K562 (cell line): ENCODE data around the gene PSMD11. TPM values are rescaled to one million over a fixed set of nuclear protein-coding genes. Genes with fewer than 3 reads are reported as not detected.

Source experiments
- BRF1 ChIP-seq: IDR thresholded peaks from 3 replicates; pipeline ENCODE4 v1.6.1; 2011; ENCODE audit warnings: borderline replicate concordance, mild to moderate bottlenecking; ENCODE audit not compliant: insufficient read length; ENCODE audit errors: extremely low read depth
- CREB5 ChIP-seq: fragments of 250-450 bp; sonication (Bioruptor Pico); IDR thresholded peaks from 2 replicates; pipeline ENCODE4 v1.5.0; 2020; ENCODE audit warnings: mild to moderate bottlenecking
- GABPA ChIP-seq: fragments of 200-800 bp; sonication (Bioruptor generic); conservative IDR thresholded peaks from 2 replicates; pipeline ENCODE4 v1.6.1; 2016; ENCODE audit warnings: low read depth, missing genetic modification characterization, missing compliant biosample characterization
- MTA1 ChIP-seq: fragments of 450-650 bp; IDR thresholded peaks from 2 replicates; pipeline ENCODE4 v1.6.1; 2017; ENCODE audit warnings: borderline replicate concordance
- PKNOX1 ChIP-seq: fragments of 450-650 bp; IDR thresholded peaks from 2 replicates; pipeline ENCODE4 v1.6.1; 2016
- POLR2B ChIP-seq: fragments of 450-650 bp; IDR thresholded peaks from 2 replicates; pipeline ENCODE4 v1.6.1; 2018; ENCODE audit warnings: low read depth; ENCODE audit not compliant: partially characterized antibody
- RAD21 ChIP-seq, 2 experiments: fragments of 250-450 bp in 1 of 2; fragments of 450-650 bp in 1 of 2; sonication (Bioruptor Pico) in 1 of 2; formaldehyde crosslinking in 1 of 2; IDR thresholded peaks in 1 of 2; conservative IDR thresholded peaks in 1 of 2; 2 replicates each; pipeline versions ENCODE4 v1.4.0 to v1.8.0; 2020 to 2022; ENCODE audit warnings: mild to moderate bottlenecking in 2 of 2, moderate library complexity in 1 of 2
- REST ChIP-seq, 2 experiments: fragments of 450-650 bp; formaldehyde crosslinking in 1 of 2; IDR thresholded peaks; 2 replicates each; pipeline versions ENCODE4 v1.4.0 to v1.6.1; 2014 to 2020; ENCODE audit warnings: mild to moderate bottlenecking in 2 of 2, borderline replicate concordance in 1 of 2, low read depth in 1 of 2
- SMAD1 ChIP-seq: fragments of 150-350 bp; IDR thresholded peaks from 2 replicates; pipeline ENCODE4 v1.6.1; 2014; ENCODE audit warnings: low read length, low read depth; ENCODE audit not compliant: partially characterized antibody
- SNRNP70 ChIP-seq: fragments of 200-400 bp; formaldehyde crosslinking; optimal IDR thresholded peaks from 2 replicates; pipeline ENCODE3; 2017; ENCODE audit warnings: low read depth, low read length
- SP2 ChIP-seq: IDR thresholded peaks from 2 replicates; pipeline ENCODE4 v1.6.1; 2011; ENCODE audit warnings: mild to moderate bottlenecking, low read depth, low read length, moderate library complexity; ENCODE audit not compliant: poor library complexity, severe bottlenecking; ENCODE audit errors: extremely low read depth
- STAG1 ChIP-seq: sonication (generic); formaldehyde crosslinking; IDR thresholded peaks from 2 replicates; pipeline ENCODE4 v1.5.0; 2020; ENCODE audit warnings: missing genetic modification reagents, borderline replicate concordance
- ZFX ChIP-seq: sonication (generic); formaldehyde crosslinking; IDR thresholded peaks from 2 replicates; pipeline ENCODE4 v1.8.0; 2022; ENCODE audit warnings: mild to moderate bottlenecking, missing genetic modification reagents, moderate library complexity
- ZNF3 ChIP-seq: fragments of 250-450 bp; sonication (Bioruptor Pico); IDR thresholded peaks from 2 replicates; pipeline ENCODE4 v1.5.0; 2021; ENCODE audit warnings: mild to moderate bottlenecking, moderate library complexity
- ZNF354B ChIP-seq: fragments of 250-450 bp; sonication (Bioruptor Pico); IDR thresholded peaks from 2 replicates; pipeline ENCODE4 v1.4.0; 2020
- ZNF408 ChIP-seq: fragments of 250-450 bp; sonication (Bioruptor Pico); IDR thresholded peaks from 2 replicates; pipeline ENCODE4 v1.4.0; 2020; ENCODE audit warnings: low read depth, mild to moderate bottlenecking, moderate library complexity
- ZNF57 ChIP-seq: fragments of 450-650 bp; formaldehyde crosslinking; IDR thresholded peaks from 2 replicates; pipeline ENCODE4 v1.4.0; 2020; ENCODE audit warnings: mild to moderate bottlenecking, moderate library complexity
- ZNF77 ChIP-seq: fragments of 250-450 bp; sonication (Bioruptor Pico); IDR thresholded peaks from 2 replicates; pipeline ENCODE4 v1.5.0; 2020
- polyA plus RNA-seq, 8 experiments: library from polyadenylated mRNA; depleted of rRNA in 4 of 8; stranded (reverse) in 5 of 8; unstranded in 3 of 8; fragments of >200 nt; fragmentation: Nextera tagmentation in 2 of 8; fragmentation: Illumina TruSeq in 1 of 8; extraction: Ambion mirVana in 2 of 8; extraction: Trizol in 1 of 8; gene quantifications; 2 replicates each; pipeline versions ENCODE4 v1.2.1 to v1.2.3, GENCODE V29; 2011 to 2014; ENCODE audit warnings: inconsistent platforms in 1 of 8, missing spikeins in 1 of 8
- total RNA-seq, 7 experiments: library from RNA; depleted of rRNA in 6 of 7; stranded (reverse); fragments of >200 nt in 6 of 7; fragmentation: Illumina TruSeq in 2 of 7; extraction: Trizol in 2 of 7; gene quantifications; 2 replicates each; pipeline versions ENCODE4 v1.2.1 to v1.2.3, GENCODE V29; 2011 to 2021; ENCODE audit warnings: low replicate concordance in 1 of 7

The PSMD11 gene
- total and polyA plus RNA-seq, 9 of the 15 experiments (the other 6 are each of a cell fraction or from before 2014, with no cell fraction given) = 104 to 378 (median 158) TPM

- TF ChIP-seq CREB5 (CRISPR knock-in tag) (no peak), GABPA (no peak), ZFX (CRISPR knock-in tag) (0 out of 2 replicates have a peak, but pooled peaks have one; percentile 12), MTA1 (no peak), ZNF3 (CRISPR knock-in tag) (no peak), RAD21 (CRISPR knock-in tag; conservative IDR thresholded peaks at IDR 0.05 in 1 of 2, IDR thresholded peaks at IDR 0.05 in 1 of 2) (peak; percentile 43 to 76), BRF1 (no peak), POLR2B (peak; percentile 46), PKNOX1 (peak; percentile 43; the same call in 1 of the 2 replicates), STAG1 (CRISPR knock-in tag) (peak; percentile 65; the same call in 1 of the 2 replicates), SNRNP70 (no peak), ZNF77 (CRISPR knock-in tag) (no peak), ZNF57 (CRISPR knock-in tag) (no peak), ZNF408 (CRISPR knock-in tag) (no peak), REST (IDR thresholded peaks at IDR 0.05; ENCODE audit: borderline replicate concordance) (peak; percentile 39; the same call in 1 of the 2 replicates), REST (CRISPR knock-in tag; IDR thresholded peaks at IDR 0.05; ENCODE audit: low read depth) (no peak), SMAD1 (peak; percentile 94), SP2 (no peak), ZNF354B (no peak)
Measured at GRCh38 chr17:32483451-32484019, 39.2 kb downstream of the PSMD11 start (continued).
